ENCODE measurements around the gene TBC1D3I. TPM values are rescaled to one million over a fixed set of nuclear protein-coding genes. Genes with fewer than 3 reads are reported as not detected.
"Not testable (repeated sequence)": the region's sequence is repeated elsewhere in the genome, so short reads cannot be mapped to it uniquely, and the experiment has no call there.

TBC1D3I gene
- total RNA-seq, 1 experiment from 2014 or later: 0.58 TPM

- BruUV-seq (replicated peaks): no TSS peak
- Histone ChIP-seq H3K4me1 (ENCODE audit: insufficient read depth, low read length, poor library complexity, severe bottlenecking) (no peaks in the 10 kb centered on the region), H3K36me3 (ENCODE audit: insufficient read depth, low read length, poor library complexity, severe bottlenecking) (no peaks in the 10 kb centered on the region), H3K27ac (ENCODE audit: low read depth, low read length, poor library complexity, severe bottlenecking) (no peak overlapping the region), H3K27me3 (replicated peaks; ENCODE audit: insufficient read depth, low read depth, low read length, poor library complexity) (no peaks in the 10 kb centered on the region), H3K4me3 (ENCODE audit: low read depth, low read length, poor library complexity, severe bottlenecking) (no peak overlapping the region), H3K9me3 (ENCODE audit: low read depth, low read length, poor library complexity, severe bottlenecking) (no peaks in the 10 kb centered on the region)
- ChIA-PET CTCF (no interaction called here), POLR2A (ENCODE audit: low non-redundant PET) (no interaction called here)
- intact Hi-C loops (cut with micrococcal nuclease; ENCODE audit: unreplicated experiment): no loop called here
- no peak for TF ChIP-seq EZH2 (IDR thresholded peaks at IDR 0.05; ENCODE audit: borderline replicate concordance, low read depth, low read length, poor library complexity, severe bottlenecking)
- TF ChIP-seq, protein P1, sequence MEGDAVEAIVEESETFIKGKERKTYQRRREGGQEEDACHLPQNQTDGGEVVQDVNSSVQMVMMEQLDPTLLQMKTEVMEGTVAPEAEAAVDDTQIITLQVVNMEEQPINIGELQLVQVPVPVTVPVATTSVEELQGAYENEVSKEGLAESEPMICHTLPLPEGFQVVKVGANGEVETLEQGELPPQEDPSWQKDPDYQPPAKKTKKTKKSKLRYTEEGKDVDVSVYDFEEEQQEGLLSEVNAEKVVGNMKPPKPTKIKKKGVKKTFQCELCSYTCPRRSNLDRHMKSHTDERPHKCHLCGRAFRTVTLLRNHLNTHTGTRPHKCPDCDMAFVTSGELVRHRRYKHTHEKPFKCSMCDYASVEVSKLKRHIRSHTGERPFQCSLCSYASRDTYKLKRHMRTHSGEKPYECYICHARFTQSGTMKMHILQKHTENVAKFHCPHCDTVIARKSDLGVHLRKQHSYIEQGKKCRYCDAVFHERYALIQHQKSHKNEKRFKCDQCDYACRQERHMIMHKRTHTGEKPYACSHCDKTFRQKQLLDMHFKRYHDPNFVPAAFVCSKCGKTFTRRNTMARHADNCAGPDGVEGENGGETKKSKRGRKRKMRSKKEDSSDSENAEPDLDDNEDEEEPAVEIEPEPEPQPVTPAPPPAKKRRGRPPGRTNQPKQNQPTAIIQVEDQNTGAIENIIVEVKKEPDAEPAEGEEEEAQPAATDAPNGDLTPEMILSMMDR (conservative IDR thresholded peaks at IDR 0.05; ENCODE audit: low read depth, low read length): no peak
- no peak for DNase-seq (ENCODE audit: low spot score)
These were observed 50.7 kb downstream of the TBC1D3I start for GRCh38 chr17:36213695-36214094.

GRCh38 chr17:36212966-36213365 is 51.4 kb downstream of the TBC1D3I start:
- no peaks in the 10 kb centered on the region for H3K36me3 ChIP-seq (ENCODE audit: insufficient read depth, low read length, poor library complexity, severe bottlenecking)
- H3K9me3 ChIP-seq (ENCODE audit: low read depth, low read length, poor library complexity, severe bottlenecking): no peaks in the 10 kb centered on the region
- no peak overlapping the region for H3K27ac ChIP-seq (ENCODE audit: low read depth, low read length, poor library complexity, severe bottlenecking)
- POLR2A ChIA-PET (ENCODE audit: low non-redundant PET): no interaction called here
- TF ChIP-seq, protein P1 (conservative IDR thresholded peaks at IDR 0.05; ENCODE audit: low read depth, low read length): no peak
- TF ChIP-seq EZH2 (IDR thresholded peaks at IDR 0.05; ENCODE audit: borderline replicate concordance, low read depth, low read length, poor library complexity, severe bottlenecking): no peak
- no peak for DNase-seq (ENCODE audit: low spot score)
- no peaks in the 10 kb centered on the region for H3K27me3 ChIP-seq (replicated peaks; ENCODE audit: insufficient read depth, low read depth, low read length, poor library complexity)
- no peak overlapping the region for H3K4me3 ChIP-seq (ENCODE audit: low read depth, low read length, poor library complexity, severe bottlenecking)
- BruUV-seq (replicated peaks): no TSS peak
- no peaks in the 10 kb centered on the region for H3K4me1 ChIP-seq (ENCODE audit: insufficient read depth, low read length, poor library complexity, severe bottlenecking)
- CTCF ChIA-PET: no interaction called here
- intact Hi-C loops (cut with micrococcal nuclease; ENCODE audit: unreplicated experiment): no loop called here

DNA sequence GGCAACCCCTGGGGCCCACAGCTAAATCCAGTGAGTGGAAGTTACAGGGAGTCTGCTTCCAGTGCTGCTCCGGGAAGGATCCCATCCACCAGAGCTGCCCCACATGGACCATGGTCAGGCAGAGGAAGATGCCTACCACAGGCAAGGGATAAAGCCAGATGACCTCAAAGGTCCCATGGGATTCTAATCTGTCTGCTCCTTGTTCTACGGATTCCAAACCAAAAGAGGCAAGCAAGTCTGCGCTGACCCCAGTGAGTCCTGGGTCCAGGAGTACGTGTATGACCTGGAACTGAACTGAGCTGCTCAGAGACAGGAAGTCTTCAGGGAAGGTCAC is 52.1 kb downstream of the TBC1D3I start:
- BruUV-seq (replicated peaks): no TSS peak
- no peaks in the 10 kb centered on the region for H3K36me3 ChIP-seq (ENCODE audit: insufficient read depth, low read length, poor library complexity, severe bottlenecking)
- CTCF ChIA-PET: no interaction called here
- H3K27me3 ChIP-seq (replicated peaks; ENCODE audit: insufficient read depth, low read depth, low read length, poor library complexity): no peaks in the 10 kb centered on the region
- POLR2A ChIA-PET (ENCODE audit: low non-redundant PET): no interaction called here
- H3K27ac ChIP-seq (ENCODE audit: low read depth, low read length, poor library complexity, severe bottlenecking): no peak overlapping the region
- no peak overlapping the region for H3K4me3 ChIP-seq (ENCODE audit: low read depth, low read length, poor library complexity, severe bottlenecking)
- no peaks in the 10 kb centered on the region for H3K9me3 ChIP-seq (ENCODE audit: low read depth, low read length, poor library complexity, severe bottlenecking)
- DNase-seq (ENCODE audit: low spot score): no peak
- TF ChIP-seq, protein P1 (conservative IDR thresholded peaks at IDR 0.05; ENCODE audit: low read depth, low read length): no peak
- TF ChIP-seq EZH2 (IDR thresholded peaks at IDR 0.05; ENCODE audit: borderline replicate concordance, low read depth, low read length, poor library complexity, severe bottlenecking): no peak
- intact Hi-C loops (cut with micrococcal nuclease; ENCODE audit: unreplicated experiment): no loop called here
- H3K4me1 ChIP-seq (ENCODE audit: insufficient read depth, low read length, poor library complexity, severe bottlenecking): no peaks in the 10 kb centered on the region

DNA sequence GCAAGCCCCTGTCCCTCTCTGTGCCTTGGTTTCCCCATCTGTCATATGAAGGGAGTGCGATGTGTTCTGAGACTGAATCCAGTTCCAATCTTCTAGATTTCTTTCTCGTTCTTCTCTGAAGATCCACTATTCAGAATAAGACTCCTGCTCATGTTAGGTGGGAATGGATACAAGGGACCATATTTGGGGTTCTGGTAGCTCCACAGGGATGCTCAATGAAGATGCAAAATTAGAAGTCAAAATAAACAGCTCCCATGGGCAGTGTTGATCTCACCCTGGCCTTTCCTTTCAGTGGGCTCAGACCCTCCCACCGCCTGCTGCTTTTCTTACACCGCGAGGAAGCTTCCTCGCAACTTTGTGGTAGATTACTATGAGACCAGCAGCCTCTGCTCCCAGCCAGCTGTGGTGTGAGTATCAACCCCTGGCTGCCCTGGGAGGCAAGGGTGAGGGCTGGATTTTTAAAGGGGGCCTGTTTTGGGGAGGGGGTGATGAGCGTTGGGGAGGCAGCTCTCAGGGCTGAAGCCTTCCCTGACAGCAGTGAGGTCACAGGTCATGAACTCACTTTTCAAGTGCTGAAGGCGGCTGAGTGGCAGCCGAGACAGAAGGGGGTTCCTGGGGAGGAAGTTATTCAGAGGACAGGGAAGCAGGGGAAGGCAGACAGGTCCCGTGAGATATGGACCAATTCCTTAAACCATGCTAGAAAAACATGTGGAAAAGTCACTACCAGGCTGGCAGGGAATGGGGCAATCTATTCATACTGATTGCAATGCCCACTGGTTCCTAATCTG is 52.7 kb downstream of the TBC1D3I start:
- intact Hi-C loops (cut with micrococcal nuclease; ENCODE audit: unreplicated experiment); H3K9me3 ChIP-seq (ENCODE audit: low read depth, low read length, poor library complexity, severe bottlenecking); POLR2A ChIA-PET (ENCODE audit: low non-redundant PET); H3K4me1 ChIP-seq (ENCODE audit: insufficient read depth, low read length, poor library complexity, severe bottlenecking); DNase-seq (ENCODE audit: low spot score); H3K36me3 ChIP-seq (ENCODE audit: insufficient read depth, low read length, poor library complexity, severe bottlenecking); H3K4me3 ChIP-seq (ENCODE audit: low read depth, low read length, poor library complexity, severe bottlenecking); H3K27me3 ChIP-seq (replicated peaks; ENCODE audit: insufficient read depth, low read depth, low read length, poor library complexity); CTCF ChIA-PET; BruUV-seq (replicated peaks); H3K27ac ChIP-seq (ENCODE audit: low read depth, low read length, poor library complexity, severe bottlenecking): not testable (repeated sequence)

DNA sequence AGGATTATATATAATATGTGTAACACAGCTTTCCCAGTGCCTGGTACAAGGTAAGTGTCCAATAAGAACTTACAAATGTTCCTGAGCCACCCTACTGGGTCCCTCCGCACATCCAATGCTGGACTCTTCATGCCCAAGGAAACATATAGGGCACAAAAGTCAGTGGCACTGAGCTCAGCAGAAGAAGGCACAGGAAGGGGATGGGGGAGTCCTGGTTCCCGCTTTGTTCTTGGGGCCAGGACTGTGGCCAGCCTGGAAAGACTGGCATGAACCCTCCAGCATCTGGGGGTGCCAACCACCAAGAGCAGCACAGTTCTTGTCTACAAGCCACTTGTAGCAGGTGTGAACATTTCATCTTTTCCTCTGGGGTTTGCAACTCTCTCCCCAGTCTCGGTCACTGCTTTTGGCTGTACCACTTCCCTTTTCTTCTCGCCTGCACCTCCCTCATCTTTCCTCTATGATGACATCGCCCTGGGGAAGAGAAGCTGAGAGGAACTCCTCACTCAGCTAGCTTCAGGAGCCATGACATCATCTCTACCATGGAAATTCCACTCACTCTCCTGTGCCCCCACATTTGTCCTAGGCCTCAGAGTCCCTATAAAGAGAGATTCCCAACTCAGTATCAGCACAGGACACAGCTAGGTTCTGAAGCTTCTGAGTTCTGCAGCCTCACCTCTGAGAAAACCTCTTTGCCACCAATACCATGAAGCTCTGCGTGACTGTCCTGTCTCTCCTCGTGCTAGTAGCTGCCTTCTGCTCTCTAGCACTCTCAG is 53.7 kb downstream of the TBC1D3I start, which contains the start of gene CCL4L2:
Gene CCL4L2, plus strand, starts transcription at position 625 of the 773 bp plus-strand sequence.
- H3K9me3 ChIP-seq (ENCODE audit: low read depth, low read length, poor library complexity, severe bottlenecking); CTCF ChIA-PET; DNase-seq (ENCODE audit: low spot score); H3K27me3 ChIP-seq (replicated peaks; ENCODE audit: insufficient read depth, low read depth, low read length, poor library complexity); POLR2A ChIA-PET (ENCODE audit: low non-redundant PET); H3K27ac ChIP-seq (ENCODE audit: low read depth, low read length, poor library complexity, severe bottlenecking); intact Hi-C loops (cut with micrococcal nuclease; ENCODE audit: unreplicated experiment); H3K36me3 ChIP-seq (ENCODE audit: insufficient read depth, low read length, poor library complexity, severe bottlenecking); BruUV-seq (replicated peaks); H3K4me1 ChIP-seq (ENCODE audit: insufficient read depth, low read length, poor library complexity, severe bottlenecking); H3K4me3 ChIP-seq (ENCODE audit: low read depth, low read length, poor library complexity, severe bottlenecking): not testable (repeated sequence)

Measured in A673 (cell line).